NCI-H1105 (cell line): ENCODE data around the gene KIZ.

Source experiments
- DNase-seq: peaks from one replicate; lab custom pipeline; 2025; lab: John Stamatoyannopoulos, UW

Gene KIZ, protein sequence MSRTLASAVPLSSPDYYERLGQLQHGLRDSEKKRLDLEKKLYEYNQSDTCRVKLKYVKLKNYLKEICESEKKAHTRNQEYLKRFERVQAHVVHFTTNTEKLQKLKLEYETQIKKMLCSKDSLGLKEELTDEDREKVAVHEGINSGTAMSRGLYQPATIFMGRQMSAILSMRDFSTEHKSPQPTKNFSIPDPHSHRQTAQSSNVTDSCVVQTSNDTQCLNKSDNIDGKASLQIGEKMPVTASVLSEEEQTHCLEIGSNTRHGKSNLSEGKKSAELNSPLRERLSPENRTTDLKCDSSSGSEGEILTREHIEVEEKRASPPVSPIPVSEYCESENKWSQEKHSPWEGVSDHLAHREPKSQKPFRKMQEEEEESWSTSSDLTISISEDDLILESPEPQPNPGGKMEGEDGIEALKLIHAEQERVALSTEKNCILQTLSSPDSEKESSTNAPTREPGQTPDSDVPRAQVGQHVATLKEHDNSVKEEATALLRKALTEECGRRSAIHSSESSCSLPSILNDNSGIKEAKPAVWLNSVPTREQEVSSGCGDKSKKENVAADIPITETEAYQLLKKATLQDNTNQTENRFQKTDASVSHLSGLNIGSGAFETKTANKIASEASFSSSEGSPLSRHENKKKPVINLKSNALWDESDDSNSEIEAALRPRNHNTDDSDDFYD

DNA sequence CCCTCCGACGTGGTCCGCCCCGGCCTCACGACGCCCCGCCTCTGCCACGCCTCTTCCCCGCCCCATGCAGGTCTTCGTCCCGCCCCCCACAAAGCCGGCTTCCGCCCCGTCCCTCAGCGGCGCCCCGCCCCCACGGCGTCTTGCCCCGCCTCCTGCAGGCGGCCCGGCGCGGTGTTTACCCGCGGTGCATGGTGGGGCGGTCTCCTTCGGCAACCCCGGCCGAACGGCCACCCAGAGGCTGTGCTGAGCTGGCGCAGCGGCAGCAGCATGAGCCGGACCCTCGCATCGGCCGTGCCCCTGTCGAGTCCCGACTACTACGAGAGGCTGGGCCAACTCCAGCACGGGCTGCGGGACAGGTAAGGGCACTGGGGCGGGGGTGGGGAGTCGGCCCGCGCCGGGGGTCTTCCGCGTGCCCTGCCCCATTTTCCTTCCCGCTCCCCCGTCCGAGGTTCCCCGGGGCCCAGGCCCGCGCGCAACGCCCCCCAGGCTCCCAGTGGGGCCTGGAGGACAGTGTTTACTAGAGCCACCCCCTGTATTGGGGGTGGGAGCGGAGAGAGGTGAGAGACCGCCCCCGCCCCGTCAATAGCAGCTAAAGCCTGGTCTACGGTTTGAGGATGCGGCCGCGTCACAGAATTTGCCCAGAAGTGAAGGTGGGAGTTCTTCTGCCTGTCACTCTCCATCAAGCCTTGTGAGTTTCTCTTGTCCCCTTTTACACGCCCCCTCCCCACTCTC, at the start of gene KIZ:
Gene KIZ, plus strand, starts transcription at position 234 of the 732 bp plus-strand sequence. Its CDS starts 34 bp downstream, at position 268.
- peak; percentile 95 for DNase-seq

DNA sequence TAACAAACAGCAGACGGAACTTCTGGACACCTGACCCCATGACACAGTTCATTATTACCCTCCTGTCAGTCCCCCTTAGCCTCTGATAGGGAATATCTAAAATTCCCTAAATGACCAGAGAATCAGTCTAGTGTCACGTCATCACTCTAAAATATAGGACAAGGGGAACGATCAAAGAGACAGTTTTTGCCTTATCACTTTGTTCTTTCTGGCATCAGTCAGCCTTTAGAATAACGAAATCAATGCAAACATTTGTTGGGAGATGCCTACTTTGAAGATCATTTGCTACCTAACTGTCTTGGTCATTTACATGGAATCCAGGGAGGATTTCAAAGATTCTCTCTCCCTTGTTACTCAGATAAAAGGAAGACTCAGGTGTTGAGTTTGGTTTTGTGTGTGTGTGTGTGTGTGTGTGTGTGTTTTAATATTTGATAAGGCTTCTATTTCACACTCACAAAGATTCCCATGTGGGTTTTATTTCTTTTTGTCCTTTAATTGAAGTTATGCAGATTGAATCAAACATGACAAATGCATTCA, 48.0 kb upstream of the KIZ start:
- no peak for DNase-seq

DNA sequence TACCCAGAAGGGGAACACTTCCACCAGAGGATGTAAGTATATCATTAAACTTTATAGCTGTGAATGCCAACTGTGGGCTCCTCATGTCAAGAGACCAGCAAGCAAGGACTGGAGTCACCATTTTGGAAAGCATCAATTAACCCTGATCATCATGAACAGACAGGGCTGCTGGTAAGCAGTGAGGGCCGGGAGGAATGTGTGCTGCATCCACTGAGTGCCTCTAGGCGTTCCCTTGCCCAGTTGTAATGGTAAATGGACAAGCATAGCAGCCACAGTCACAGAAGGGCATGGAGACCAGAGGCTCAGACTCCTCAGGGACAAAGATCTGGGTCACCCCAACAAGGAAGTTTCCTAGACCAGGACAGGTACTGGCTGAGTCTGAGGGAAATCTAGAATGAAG, 43.3 kb upstream of the KIZ start:
- no peak for DNase-seq

DNA sequence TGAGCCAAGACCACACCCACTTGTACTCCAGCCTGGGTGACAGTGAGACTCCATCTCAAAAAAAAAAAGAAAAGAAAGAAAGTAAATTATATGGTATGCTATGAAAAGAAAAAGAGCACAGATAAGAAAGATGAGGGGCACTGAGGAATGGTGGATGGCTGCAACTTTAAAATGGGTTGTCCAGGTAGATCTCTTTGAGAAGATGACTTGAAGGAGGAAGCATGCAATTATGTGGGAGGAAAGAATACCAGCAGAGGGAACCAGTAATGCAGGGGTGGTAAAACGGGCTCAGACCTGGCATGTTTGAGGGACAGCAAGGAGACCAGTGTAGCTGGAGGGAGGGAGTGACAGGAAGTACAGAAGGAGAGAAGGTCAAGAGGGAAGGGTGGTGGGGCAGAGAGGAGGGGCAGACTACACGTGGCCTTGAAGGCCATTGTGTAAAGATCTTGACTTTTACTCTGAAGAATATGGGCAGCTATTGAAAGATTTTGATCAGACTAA, 42.0 kb upstream of the KIZ start:
- no peak for DNase-seq

DNA sequence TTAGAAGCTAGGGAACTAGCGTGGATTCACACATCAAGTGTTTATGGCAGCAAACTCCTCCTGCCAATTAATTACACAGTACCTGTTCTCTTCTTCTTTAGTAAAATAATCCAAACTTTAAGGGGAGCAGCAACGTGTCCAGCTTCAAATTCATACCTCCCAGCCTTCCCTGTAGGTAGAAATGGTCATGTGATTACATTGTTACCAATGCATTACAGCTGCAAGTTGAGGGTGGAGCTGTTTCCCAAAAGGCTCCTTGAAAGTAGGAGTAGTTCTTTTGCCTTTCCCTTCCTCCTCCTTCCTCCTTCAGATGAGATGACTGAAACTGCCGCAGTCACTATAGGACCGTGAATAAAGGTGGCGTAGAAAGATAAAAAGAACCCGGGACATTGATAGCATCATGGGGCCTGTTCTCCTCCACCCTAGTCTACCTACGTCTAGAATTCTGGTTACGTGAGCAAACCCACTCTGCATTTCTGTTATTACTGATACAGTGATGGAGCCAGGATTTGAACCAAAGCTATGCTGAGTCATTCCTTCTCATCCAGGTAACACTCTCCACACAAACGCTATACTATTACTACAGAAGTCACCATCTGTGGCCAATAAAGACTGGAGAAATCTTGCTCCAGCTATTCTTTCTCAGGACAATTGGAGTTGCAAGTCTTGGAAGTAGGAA, 37.9 kb upstream of the KIZ start:
- DNase-seq: no peak

DNA sequence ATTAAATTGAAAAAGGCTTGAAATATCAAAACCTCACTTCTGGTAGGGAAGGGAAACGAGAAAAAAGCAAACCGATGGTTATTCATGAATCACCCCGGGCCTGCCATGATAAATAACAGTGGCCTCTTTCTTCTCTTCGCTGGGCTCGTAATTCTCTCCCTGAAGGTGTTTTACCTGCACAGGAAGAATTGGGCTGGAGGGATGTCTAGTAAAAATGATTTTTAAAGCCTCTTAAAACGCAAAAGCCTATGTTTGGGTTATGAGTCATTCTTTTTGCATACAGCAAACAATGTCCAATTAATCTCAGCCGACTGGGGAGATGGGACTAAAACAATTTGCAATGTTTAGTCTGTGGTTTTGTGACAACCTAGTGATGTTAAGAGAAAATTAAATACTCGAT, 36.5 kb upstream of the KIZ start:
- DNase-seq: no peak

DNA sequence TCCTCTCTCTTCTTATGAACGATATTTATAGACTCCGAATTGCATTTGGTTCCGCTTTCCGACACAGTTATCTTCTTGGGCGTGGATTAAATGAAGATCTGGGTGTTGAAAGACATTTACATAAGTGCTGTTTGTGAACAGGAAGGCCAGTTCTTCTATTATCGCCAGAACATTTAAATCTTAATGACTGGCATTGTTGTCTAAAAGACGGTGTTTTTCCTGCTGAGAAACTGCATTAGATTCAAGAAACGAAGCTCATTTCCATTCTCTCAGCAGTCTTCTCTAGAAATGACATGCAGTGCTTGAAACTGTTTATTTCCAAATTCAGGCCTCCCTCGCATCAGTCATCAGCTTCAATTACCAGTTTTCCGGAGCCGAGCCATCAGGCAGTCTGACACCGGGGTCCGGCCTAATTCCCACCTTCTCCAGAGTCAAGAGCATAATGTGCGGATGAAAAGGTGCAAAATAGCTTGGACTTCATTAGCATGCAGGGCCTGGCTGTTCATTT, 35.7 kb upstream of the KIZ start:
- DNase-seq: no peak

DNA sequence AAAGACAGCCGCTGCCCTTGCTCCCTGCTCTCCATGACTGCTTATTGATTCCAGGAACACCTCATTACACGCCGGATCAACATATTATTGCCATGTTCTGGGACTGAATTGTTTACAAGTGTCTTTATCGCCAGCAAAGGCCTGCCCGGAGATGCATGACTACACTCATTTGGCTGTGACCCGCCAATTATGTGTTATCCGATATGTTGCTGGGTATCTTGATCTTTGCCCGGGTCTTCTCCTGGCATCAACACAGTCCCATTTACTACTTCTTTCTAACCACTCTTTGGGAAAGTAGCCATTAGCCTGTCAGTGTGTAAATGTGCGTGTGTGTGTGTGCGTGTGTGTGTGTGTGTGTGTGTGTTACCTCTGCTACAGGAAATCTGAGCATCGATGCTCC, 35.2 kb upstream of the KIZ start:
- DNase-seq: peak; percentile 79

DNA sequence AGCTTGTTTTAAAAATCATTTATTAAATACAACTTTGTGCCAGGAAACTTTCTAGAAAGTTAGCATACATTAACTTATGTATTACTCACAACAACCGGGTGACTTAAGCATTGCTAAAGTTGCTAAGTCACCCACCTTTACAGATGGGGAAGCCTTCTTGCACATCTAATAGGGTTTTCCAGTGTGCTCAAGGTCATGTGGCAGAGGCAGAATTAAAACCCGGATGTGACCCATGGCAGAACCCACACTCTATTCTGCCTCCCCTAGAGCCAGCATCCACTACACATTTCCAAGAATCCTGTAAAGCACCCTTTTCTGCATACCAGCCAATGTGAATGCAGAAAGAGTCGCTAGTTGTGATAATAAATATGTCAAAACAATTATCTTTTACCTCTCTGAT, 33.1 kb upstream of the KIZ start:
- DNase-seq: no peak

DNA sequence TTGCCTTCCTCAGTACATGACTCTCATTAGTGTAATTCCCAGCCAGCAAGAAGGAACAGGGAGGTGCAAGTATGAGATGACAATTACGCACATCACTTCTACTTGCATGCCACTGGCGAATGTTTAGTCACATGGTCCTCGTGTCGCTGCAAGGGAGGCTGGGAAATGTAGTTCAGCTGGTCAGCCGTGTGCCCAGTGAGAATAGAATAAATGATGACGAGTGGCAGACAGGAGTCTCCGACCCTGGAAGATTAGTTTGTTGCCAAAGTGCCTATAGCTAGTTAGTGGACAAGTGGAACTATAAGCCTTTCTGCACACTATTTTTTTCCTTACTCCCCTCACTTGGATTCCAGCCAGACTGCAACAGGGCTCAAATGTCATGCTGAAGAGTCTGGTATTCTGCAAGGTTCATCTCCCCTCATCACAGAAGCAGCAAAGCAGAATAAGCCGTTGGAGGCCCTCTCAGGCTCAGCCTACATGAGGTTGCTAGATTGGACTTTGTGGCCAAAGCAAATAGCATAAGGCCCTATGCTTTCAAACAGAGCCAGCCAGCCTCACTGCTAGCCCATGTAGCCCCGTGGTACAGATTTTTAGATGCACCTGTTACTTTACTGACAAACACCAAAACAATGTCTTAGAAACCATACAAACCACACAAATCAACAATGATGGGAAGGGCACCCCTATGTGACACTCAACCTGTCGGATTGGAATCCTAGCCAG, 29.4 kb upstream of the KIZ start:
- peak; percentile 27 for DNase-seq

DNA sequence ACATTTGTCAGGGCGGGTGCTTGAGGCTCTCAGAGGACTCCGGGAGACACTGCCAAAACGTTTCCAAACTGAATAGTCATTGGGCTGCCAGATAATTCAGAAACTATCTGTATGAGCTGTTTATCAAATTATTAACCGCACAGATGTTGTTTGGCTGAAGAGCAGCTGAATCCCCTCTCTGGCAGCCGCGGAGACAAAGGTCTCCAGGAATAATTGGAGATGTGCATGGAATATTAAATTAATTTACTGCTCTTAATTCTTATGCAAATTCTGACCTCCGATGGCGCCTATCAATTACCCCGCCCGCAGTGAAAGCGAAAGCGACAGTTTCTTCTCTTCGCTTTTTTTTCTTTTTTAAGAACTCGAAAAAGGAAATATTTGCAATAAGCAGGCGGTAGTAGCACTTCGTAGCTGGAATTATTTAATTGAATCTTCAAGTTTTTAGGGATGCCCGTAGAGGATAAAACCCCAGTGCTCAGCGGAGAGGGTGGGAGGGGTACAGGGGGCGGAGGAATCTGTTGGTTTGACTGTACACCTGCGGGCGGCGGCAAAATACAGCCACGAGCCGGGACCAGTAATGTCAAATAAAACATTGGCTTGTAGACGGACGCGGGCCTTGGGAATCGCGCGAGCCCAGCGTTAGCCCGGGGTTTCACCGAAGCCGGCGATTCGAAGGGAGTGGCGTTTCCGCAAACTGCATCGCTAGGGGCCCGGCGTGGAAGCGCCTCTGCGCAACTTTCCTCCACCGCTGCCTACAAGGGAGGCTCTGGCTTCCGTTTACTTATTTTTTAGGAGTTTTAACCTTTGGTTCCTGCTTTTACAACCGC, 25.9 kb upstream of the KIZ start:
- DNase-seq: no peak

DNA sequence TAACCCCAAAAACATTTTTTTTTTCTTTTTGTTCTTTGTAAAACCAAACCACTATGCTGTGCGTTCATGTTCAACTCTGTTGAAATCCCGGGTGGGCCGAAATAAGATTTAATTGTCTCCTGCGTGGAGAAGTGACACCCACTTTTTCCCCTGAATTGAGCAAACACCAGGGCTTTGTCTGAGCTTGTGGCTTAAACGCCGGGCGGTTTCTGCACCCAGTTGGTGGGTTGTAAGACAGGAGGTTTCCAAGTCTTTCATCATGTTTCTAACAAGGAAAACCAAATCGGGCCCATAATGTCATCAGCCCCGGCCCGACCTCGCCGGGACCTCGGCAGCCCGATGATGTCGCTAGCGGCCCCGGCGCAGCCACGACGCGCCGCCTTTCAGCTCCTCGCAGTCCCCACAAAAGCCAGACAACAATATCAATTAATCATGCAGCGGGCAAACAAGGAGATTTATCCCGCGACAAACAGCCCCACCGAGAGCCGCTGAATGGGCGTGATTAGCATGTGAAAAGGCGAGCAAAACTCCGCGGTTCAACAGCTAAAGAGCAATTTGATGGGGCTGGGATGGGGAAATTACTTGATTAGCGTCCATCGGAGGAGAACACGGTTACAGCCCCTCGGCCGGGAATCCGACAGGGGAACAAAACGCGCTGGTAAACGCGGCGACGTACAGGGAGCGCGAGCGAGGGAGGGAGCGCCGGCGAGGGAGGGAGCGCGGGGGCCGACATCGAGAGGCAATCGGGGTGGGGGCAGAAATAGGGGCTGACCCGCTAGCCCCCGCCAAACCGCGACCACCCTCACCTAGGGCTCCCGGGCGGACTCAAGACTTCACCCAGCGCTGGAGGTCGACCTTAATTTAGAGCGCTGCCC, 25.1 kb upstream of the KIZ start:
- no peak for DNase-seq

DNA sequence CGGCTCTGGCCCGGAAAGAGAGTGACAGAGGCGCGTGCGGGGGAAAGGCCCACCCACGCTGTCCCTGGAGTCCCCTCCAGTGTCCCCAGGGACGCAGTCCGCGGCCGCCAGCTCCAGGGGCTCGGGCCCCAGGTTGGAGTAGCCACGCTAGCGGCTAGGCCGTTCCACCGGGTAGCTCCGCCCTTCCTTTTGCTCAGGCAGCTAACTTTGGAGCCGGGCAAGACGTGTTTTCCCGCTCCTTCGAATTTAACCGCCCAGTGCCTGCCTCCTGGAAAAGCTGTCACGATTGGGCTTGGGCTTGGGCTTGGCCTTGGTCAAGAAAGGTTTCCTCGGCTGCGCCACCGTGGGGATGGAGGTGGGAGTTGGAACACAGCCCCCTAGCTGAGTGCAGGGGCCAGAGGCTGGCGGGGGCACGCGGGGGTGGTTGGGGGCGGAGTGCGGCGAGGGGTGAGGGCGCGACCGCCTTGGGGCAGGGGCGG, 24.4 kb upstream of the KIZ start:
- DNase-seq: no peak

DNA sequence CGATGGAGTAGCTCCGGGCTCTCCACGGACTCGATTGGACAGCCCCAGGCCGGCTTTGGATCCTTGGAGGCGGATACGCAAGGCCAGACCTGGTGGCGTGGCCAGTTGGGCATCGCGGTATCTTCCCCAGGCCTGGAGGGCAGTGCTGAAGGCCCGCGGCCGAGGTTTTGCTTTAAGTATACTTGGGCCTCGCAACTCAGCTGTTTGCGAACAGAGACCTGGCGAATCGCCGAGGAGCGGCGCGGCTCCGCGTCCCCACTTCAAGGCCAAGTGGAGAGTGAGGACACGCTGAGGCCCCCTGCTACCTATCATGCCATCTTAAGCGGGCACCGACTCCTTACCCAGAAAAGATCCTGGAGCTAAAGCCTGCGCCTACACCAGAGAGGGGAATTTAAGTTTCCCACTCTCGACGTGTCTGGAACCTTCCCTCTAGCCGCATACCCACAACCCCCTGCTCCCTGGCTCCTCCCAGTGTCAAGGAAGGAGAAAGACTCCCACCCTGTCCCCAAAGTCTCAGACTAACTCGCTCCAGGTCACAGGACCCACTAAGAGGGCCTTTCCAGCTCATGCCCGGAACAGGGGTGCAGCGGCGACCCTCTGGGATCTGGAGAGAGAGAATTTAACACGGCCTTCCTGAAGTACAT, 23.8 kb upstream of the KIZ start:
- DNase-seq: no peak

DNA sequence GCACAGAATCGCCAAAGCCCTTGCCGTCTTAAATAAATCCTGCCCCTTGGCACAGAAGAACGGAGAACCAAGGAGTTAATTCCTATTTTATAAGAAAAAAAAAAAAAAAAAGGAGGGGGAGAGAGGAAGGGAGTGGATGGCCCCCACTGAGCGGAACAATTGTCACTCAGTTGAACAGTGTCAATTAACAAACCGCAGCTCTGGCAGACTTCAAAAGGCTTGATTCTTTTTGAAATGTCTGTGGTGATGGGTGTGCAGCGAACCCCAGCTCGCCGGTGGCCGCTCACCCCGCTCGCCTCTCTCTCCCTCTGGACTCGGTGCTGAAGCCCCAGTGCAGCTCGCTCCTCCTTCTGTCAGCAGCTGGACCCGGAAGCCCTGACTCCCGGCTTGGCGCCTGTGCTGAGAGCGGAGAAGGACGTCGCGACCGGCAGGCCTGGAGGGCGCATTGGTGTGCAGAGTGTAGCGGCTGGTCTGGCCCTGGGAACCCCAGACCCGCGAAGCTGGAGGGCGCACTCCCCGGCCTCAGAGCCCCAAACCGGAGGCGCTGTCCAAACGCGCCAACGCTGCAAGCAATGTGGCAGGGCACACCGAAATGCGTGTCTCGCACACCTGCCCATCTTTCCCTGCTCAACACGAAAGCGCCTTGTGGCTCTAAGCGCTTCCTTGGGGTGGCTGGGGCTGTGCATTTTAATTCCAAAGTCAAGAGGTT, 23.1 kb upstream of the KIZ start:
- no peak for DNase-seq

DNA sequence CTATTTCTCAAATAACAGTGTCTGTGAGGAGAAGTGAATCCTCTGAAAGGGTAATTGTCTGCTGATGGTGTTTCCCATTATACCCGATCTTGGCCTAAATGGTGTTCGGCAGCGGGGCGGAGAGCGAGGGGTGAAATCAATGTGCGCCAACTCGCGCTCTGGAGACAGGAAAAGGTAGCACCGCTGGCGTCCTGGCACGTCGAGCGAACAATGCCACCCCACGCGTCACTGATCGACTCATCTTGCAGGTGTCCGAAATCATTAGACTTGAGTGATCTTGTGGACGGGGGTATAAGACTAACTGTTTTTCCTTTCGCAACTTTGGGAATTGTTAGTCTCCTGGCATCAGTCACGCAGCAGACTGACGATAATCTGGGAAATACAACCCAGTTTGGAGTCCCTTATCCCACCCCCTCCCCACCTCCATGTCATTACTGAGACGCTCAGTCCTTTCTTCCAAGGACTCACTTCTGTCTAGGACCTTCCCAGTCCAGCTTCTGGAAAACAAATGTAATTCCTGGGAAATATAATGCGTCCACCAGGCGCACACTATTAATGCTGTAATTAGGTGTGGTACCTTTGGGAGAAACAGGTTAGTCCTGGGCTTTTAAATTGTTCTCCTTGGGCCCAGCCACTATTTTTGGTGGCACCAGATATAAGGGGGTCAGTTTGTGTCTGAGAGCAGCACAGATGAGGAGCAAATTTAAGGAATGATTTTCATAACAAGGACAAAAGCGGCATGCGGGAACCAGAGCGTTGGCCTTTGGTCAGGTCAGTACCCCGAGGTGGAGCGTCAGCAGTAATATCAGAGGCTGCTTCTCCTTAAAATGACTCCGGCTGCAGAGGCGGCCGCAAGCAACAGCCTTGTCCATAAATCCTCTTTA, 22.1 kb upstream of the KIZ start:
- DNase-seq: no peak

DNA sequence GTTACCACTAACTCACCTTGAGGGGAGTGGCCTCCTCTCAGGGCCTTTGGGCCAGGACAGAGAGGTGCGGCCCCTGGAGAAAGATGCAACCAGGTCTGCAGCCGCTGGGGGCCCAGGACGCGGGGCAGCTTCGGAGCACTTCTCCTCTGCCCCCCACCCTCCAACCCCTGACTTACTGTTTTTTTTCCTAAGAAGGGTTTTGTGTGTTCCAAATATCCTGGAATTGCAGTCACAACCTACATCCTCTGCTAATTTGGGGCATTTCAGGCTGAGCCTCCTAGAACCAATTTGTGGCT, 21.5 kb upstream of the KIZ start:
- DNase-seq: no peak
